WTC11 (cell line): ENCODE measurements around the gene DYNC1I1. TPM values are rescaled to one million over a fixed set of nuclear protein-coding genes. Genes with fewer than 3 reads are reported as not detected.

ENCODE experiments used
- ATAC-seq: fragments of 200-7000 bp; cut with Tn5 transposase; 2 replicates; pipeline ENCODE4 v1.10.0; 2021; ENCODE audit warnings: mild to moderate bottlenecking, moderate library complexity
- CTCF ChIA-PET: fragments of 300-600 bp; sonication (Branson Sonifier 250); formaldehyde crosslinking; loops from one replicate; lab custom pipeline; 2021; ENCODE audit warnings: antibody characterized with exemption; lab: Charles Lee
- POLR2A ChIA-PET: fragments of 350-600 bp; sonication (Branson Sonifier 250); formaldehyde crosslinking; loops from one replicate; lab custom pipeline; 2021; ENCODE audit warnings: antibody characterized with exemption; lab: Charles Lee
- DNase-seq: peaks from one replicate; pipeline ENCODE4 v3.0.0; 2021; ENCODE audit warnings: low spot score
- H3K27ac Mint-ChIP-seq: 2 replicates; pipeline ENCODE4 v1.8.0; 2021; ENCODE audit warnings: mixed read lengths
- H3K27me3 Mint-ChIP-seq: 2 replicates; pipeline ENCODE4 v1.8.0; 2021; ENCODE audit warnings: low read depth, mild to moderate bottlenecking, moderate library complexity, mixed read lengths
- H3K36me3 Mint-ChIP-seq: 2 replicates; pipeline ENCODE4 v1.8.0; 2021; ENCODE audit warnings: mixed read lengths
- H3K4me1 Mint-ChIP-seq: 2 replicates; pipeline ENCODE4 v1.8.0; 2022; ENCODE audit warnings: mixed read lengths
- H3K4me3 Mint-ChIP-seq: 2 replicates; pipeline ENCODE4 v1.8.0; 2021; ENCODE audit warnings: mild to moderate bottlenecking, moderate library complexity, mixed read lengths
- H3K9me3 Mint-ChIP-seq: 2 replicates; pipeline ENCODE4 v1.8.0; 2021; ENCODE audit warnings: mixed read lengths
- CREB1 ChIP-seq: sonication (generic); formaldehyde crosslinking; IDR thresholded peaks from 2 replicates; pipeline ENCODE4 v1.8.0; 2023; ENCODE audit warnings: mild to moderate bottlenecking, missing genetic modification reagents
- EMX1 ChIP-seq: fragments of 250-450 bp; sonication (Bioruptor Pico); IDR thresholded peaks from 2 replicates; pipeline ENCODE4 v1.8.0; 2021; ENCODE audit warnings: mild to moderate bottlenecking
- ETV6 ChIP-seq: sonication (generic); formaldehyde crosslinking; IDR thresholded peaks from 2 replicates; pipeline ENCODE4 v1.8.1; 2022; ENCODE audit warnings: mild to moderate bottlenecking, missing genetic modification reagents
- FOXJ3 ChIP-seq: sonication (generic); formaldehyde crosslinking; IDR thresholded peaks from 2 replicates; pipeline ENCODE4 v1.9.0; 2021; ENCODE audit warnings: missing genetic modification reagents, mild to moderate bottlenecking, borderline replicate concordance
- GABPB1 ChIP-seq: sonication (generic); formaldehyde crosslinking; IDR thresholded peaks from 2 replicates; pipeline ENCODE4 v1.8.1; 2023; ENCODE audit warnings: mild to moderate bottlenecking, missing genetic modification reagents
- GRHL2 ChIP-seq: fragments of 250-450 bp; sonication (Bioruptor Pico); IDR thresholded peaks from 2 replicates; pipeline ENCODE4 v1.8.0; 2022; ENCODE audit warnings: mild to moderate bottlenecking, moderate library complexity; ENCODE audit not compliant: insufficient replicate concordance, severe bottlenecking
- HMGA2 ChIP-seq: fragments of 250-450 bp; sonication (Bioruptor Pico); IDR thresholded peaks from 2 replicates; pipeline ENCODE4 v1.4.0; 2021; ENCODE audit warnings: mild to moderate bottlenecking, moderate library complexity
- JAZF1 ChIP-seq: fragments of 250-450 bp; sonication (Bioruptor Pico); IDR thresholded peaks from 2 replicates; pipeline ENCODE4 v1.9.0; 2021; ENCODE audit warnings: moderate library complexity, mild to moderate bottlenecking, inconsistent platforms
- JUN ChIP-seq: sonication (generic); formaldehyde crosslinking; IDR thresholded peaks from 2 replicates; pipeline ENCODE4 v1.8.0; 2023; ENCODE audit warnings: mild to moderate bottlenecking, missing genetic modification reagents
- MXD4 ChIP-seq: fragments of 250-450 bp; sonication (Bioruptor Pico); IDR thresholded peaks from 2 replicates; pipeline ENCODE4 v1.8.0; 2021; ENCODE audit warnings: mild to moderate bottlenecking, moderate library complexity, borderline replicate concordance
- NR1H2 ChIP-seq: sonication (generic); formaldehyde crosslinking; IDR thresholded peaks from 2 replicates; pipeline ENCODE4 v1.9.0; 2021; ENCODE audit warnings: mild to moderate bottlenecking, moderate library complexity, missing genetic modification reagents
- SMAD3 ChIP-seq: sonication (generic); formaldehyde crosslinking; IDR thresholded peaks from 2 replicates; pipeline ENCODE4 v1.8.0; 2022; ENCODE audit warnings: missing genetic modification reagents, mild to moderate bottlenecking, borderline replicate concordance
- SMAD4 ChIP-seq: sonication (generic); formaldehyde crosslinking; IDR thresholded peaks from 2 replicates; pipeline ENCODE4 v1.8.0; 2022; ENCODE audit warnings: mild to moderate bottlenecking, missing genetic modification reagents
- TCF7 ChIP-seq: sonication (generic); formaldehyde crosslinking; IDR thresholded peaks from 2 replicates; pipeline ENCODE4 v1.8.0; 2022; ENCODE audit warnings: mild to moderate bottlenecking, low read depth, missing genetic modification reagents, moderate library complexity
- TEAD1 ChIP-seq: sonication (generic); formaldehyde crosslinking; IDR thresholded peaks from 2 replicates; pipeline ENCODE4 v1.8.0; 2022; ENCODE audit warnings: mild to moderate bottlenecking, missing genetic modification reagents
- TEAD4 ChIP-seq: sonication (generic); formaldehyde crosslinking; IDR thresholded peaks from 2 replicates; pipeline ENCODE4 v1.8.0; 2022; ENCODE audit warnings: mild to moderate bottlenecking, missing genetic modification reagents
- ZNF121 ChIP-seq: sonication (generic); formaldehyde crosslinking; IDR thresholded peaks from 2 replicates; pipeline ENCODE4 v1.8.0; 2023; ENCODE audit warnings: missing genetic modification reagents
- ZNF138 ChIP-seq: sonication (generic); formaldehyde crosslinking; conservative IDR thresholded peaks from 2 replicates; pipeline ENCODE4 v1.8.1; 2022; ENCODE audit warnings: mild to moderate bottlenecking, moderate library complexity, missing genetic modification reagents
- ZNF416 ChIP-seq: fragments of 250-450 bp; sonication (Bioruptor Pico); IDR thresholded peaks from 2 replicates; pipeline ENCODE4 v1.9.0; 2021; ENCODE audit warnings: mild to moderate bottlenecking, inconsistent platforms
- ZNF423 ChIP-seq: fragments of 250-450 bp; sonication (Bioruptor Pico); IDR thresholded peaks from 2 replicates; pipeline ENCODE4 v2.1.2; 2022; ENCODE audit warnings: mild to moderate bottlenecking, moderate library complexity
- total RNA-seq: library from RNA; stranded (reverse); gene quantifications from 3 replicates; pipeline ENCODE4 v1.2.3, GENCODE V29; 2021
- TF ChIP-seq, protein P1 (sequence below): fragments of 250-450 bp; sonication (Bioruptor Pico); IDR thresholded peaks from 2 replicates; pipeline ENCODE4 v1.9.0; 2021; ENCODE audit warnings: mild to moderate bottlenecking, borderline replicate concordance
- TF ChIP-seq, protein P2 (sequence below): sonication (generic); formaldehyde crosslinking; IDR thresholded peaks from 2 replicates; pipeline ENCODE4 v1.8.0; 2023; ENCODE audit warnings: missing genetic modification reagents
- TF ChIP-seq, protein P3 (sequence below): sonication (generic); formaldehyde crosslinking; IDR thresholded peaks from 2 replicates; pipeline ENCODE4 v1.8.1; 2022; ENCODE audit warnings: low read depth, missing genetic modification reagents, borderline replicate concordance
- TF ChIP-seq, protein P4 (sequence below): sonication (generic); formaldehyde crosslinking; IDR thresholded peaks from 2 replicates; pipeline ENCODE4 v1.8.1; 2022; ENCODE audit warnings: low read depth, mild to moderate bottlenecking, moderate library complexity, missing genetic modification reagents, borderline replicate concordance
- TF ChIP-seq, protein P5 (sequence below): fragments of 250-450 bp; sonication (Bioruptor Pico); conservative IDR thresholded peaks from 2 replicates; pipeline ENCODE4 v1.9.0; 2021; ENCODE audit warnings: mild to moderate bottlenecking
- TF ChIP-seq, protein P6 (sequence below): sonication (generic); formaldehyde crosslinking; IDR thresholded peaks from 2 replicates; pipeline ENCODE4 v1.8.1; 2023; ENCODE audit warnings: mild to moderate bottlenecking, missing genetic modification reagents

DYNC1I1 gene
- total RNA-seq, 1 experiment from 2014 or later: 2.8 TPM

DNA sequence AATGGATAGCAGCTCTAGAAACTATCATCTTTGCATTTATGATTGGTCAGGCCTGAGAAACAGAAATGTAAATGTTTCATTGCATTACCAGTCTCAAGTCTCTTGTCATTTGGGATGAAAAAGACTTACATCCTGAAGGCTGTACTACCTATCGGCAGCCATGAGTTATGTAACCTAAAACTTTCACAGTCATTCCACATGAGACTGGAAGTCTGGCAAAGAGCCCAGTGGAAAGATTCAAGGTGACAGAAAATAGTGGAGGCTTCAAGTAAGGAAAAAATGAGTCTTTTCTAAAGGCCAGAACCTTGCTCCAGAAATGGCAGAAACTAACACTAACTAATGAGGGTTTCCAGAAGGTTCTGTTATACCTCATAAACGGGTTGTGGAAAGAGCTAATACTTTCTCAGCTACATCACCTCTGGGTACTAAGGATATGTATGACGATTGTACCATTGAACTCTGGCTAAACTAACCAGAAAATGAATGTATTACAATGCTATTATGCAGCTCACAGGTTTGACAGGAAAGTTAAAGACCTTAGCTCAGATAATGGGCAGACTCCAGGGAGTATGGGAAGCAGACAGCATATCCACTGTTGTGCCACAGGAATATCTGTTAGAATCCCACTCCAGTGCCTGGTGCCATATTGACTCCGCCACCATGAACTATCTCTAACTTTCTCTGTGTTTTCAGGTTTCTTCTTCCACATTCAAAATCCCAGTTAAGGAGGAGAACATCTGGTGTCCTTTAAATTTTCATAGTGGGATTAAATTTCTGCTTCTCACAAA, 41.7 kb upstream of the DYNC1I1 start (continued):
- TF ChIP-seq, protein P1, sequence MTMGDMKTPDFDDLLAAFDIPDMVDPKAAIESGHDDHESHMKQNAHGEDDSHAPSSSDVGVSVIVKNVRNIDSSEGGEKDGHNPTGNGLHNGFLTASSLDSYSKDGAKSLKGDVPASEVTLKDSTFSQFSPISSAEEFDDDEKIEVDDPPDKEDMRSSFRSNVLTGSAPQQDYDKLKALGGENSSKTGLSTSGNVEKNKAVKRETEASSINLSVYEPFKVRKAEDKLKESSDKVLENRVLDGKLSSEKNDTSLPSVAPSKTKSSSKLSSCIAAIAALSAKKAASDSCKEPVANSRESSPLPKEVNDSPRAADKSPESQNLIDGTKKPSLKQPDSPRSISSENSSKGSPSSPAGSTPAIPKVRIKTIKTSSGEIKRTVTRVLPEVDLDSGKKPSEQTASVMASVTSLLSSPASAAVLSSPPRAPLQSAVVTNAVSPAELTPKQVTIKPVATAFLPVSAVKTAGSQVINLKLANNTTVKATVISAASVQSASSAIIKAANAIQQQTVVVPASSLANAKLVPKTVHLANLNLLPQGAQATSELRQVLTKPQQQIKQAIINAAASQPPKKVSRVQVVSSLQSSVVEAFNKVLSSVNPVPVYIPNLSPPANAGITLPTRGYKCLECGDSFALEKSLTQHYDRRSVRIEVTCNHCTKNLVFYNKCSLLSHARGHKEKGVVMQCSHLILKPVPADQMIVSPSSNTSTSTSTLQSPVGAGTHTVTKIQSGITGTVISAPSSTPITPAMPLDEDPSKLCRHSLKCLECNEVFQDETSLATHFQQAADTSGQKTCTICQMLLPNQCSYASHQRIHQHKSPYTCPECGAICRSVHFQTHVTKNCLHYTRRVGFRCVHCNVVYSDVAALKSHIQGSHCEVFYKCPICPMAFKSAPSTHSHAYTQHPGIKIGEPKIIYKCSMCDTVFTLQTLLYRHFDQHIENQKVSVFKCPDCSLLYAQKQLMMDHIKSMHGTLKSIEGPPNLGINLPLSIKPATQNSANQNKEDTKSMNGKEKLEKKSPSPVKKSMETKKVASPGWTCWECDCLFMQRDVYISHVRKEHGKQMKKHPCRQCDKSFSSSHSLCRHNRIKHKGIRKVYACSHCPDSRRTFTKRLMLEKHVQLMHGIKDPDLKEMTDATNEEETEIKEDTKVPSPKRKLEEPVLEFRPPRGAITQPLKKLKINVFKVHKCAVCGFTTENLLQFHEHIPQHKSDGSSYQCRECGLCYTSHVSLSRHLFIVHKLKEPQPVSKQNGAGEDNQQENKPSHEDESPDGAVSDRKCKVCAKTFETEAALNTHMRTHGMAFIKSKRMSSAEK (CRISPR knock-in tag): no peak
- TF ChIP-seq JUN (CRISPR knock-in tag): no peak
- no peak for TF ChIP-seq ETV6 (CRISPR knock-in tag)
- no peak for TF ChIP-seq ZNF138 (CRISPR knock-in tag)
- TF ChIP-seq EMX1: no peak
- TF ChIP-seq NR1H2: no peak
- no peak for TF ChIP-seq ZNF416 (CRISPR knock-in tag)
- no peak for TF ChIP-seq SMAD3 (CRISPR knock-in tag)
- no peak for TF ChIP-seq SMAD4
- TF ChIP-seq CREB1 (CRISPR knock-in tag): no peak
- TF ChIP-seq FOXJ3 (CRISPR knock-in tag): no peak
- no peak for TF ChIP-seq TEAD4 (CRISPR knock-in tag)
- no peak for TF ChIP-seq TEAD1

DNA sequence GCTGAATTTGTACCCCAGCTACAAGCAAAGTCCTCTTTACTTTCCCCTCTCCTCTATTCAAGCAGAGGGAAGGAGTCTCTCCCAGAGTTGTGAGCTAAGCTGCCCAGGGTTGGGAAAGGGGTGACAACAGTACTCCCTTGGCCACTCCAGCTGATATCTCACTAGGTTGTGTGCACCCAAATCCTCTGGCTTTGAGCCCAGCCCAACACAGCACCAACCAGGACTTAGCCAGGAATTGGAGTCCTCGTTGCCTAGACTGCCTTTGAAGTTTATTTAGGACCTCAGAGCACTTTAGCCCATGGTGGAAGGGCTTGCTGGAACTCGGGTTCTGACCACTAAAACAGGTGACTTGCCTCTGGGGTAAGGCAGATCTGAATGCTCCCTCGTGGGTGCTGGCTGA, 35.7 kb upstream of the DYNC1I1 start:
- ChIA-PET POLR2A (no interaction called here), CTCF (interaction anchor here (1.7 kb wide), 1 partner anchor 134 kb away, joined by 4 read pairs; no protein-coding TSS in a partner anchor)
- H3K9me3 Mint-ChIP-seq: no peaks in the 10 kb centered on the region
- no peak overlapping the region for H3K4me3 Mint-ChIP-seq
- ATAC-seq (no peak), DNase-seq (no peak)
- no peaks in the 10 kb centered on the region for H3K36me3 Mint-ChIP-seq
- no peak overlapping the region for H3K27ac Mint-ChIP-seq
- peaks cover 4% of the 10 kb centered on the region; the same call in 1 of the 2 replicates for H3K27me3 Mint-ChIP-seq
- H3K4me1 Mint-ChIP-seq: no peaks in the 10 kb centered on the region
- TF ChIP-seq HMGA2: no peak
- no peak for TF ChIP-seq ETV6 (CRISPR knock-in tag)
- no peak for TF ChIP-seq GRHL2
- TF ChIP-seq, protein P2, sequence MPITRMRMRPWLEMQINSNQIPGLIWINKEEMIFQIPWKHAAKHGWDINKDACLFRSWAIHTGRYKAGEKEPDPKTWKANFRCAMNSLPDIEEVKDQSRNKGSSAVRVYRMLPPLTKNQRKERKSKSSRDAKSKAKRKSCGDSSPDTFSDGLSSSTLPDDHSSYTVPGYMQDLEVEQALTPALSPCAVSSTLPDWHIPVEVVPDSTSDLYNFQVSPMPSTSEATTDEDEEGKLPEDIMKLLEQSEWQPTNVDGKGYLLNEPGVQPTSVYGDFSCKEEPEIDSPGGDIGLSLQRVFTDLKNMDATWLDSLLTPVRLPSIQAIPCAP (CRISPR knock-in tag): no peak
- TF ChIP-seq, protein P3, sequence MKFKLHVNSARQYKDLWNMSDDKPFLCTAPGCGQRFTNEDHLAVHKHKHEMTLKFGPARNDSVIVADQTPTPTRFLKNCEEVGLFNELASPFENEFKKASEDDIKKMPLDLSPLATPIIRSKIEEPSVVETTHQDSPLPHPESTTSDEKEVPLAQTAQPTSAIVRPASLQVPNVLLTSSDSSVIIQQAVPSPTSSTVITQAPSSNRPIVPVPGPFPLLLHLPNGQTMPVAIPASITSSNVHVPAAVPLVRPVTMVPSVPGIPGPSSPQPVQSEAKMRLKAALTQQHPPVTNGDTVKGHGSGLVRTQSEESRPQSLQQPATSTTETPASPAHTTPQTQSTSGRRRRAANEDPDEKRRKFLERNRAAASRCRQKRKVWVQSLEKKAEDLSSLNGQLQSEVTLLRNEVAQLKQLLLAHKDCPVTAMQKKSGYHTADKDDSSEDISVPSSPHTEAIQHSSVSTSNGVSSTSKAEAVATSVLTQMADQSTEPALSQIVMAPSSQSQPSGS: no peak
- TF ChIP-seq, protein P4, sequence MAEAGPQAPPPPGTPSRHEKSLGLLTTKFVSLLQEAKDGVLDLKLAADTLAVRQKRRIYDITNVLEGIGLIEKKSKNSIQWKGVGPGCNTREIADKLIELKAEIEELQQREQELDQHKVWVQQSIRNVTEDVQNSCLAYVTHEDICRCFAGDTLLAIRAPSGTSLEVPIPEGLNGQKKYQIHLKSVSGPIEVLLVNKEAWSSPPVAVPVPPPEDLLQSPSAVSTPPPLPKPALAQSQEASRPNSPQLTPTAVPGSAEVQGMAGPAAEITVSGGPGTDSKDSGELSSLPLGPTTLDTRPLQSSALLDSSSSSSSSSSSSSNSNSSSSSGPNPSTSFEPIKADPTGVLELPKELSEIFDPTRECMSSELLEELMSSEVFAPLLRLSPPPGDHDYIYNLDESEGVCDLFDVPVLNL (CRISPR knock-in tag): no peak
- no peak for TF ChIP-seq TCF7 (CRISPR knock-in tag)
- TF ChIP-seq, protein P5, sequence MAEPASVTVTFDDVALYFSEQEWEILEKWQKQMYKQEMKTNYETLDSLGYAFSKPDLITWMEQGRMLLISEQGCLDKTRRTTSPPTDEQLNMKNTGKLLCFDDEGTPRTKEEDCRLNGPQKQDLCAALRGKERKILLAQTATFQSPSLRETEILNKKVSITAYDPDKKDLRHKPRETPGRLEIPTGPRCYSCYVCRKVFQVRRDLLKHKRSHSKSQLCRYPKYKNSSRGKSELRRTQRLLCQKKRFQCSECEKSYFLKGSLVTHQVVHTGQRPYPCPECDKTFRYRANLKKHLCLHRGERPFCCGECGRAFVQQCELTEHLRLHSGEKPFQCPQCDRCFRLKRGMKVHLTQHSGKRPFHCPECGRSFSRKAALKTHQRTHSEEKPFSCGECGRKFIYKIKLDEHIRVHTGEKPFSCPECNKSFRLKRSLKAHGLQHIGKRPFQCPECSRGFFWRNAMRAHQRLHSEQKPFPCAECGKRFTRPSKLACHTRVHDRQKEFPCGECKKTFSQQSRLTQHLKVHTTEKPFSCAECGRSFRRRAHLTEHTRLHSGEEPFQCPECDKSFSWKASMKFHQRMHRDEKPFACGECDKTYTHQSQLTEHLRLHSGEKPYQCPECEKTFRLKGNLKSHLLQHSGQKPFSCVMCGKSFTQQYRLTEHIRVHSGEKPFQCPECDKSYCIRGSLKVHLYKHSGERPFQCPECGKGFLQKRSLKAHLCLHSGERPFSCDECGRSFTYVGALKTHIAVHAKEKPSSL (CRISPR knock-in tag): no peak
- no peak for TF ChIP-seq CREB1 (CRISPR knock-in tag)
- TF ChIP-seq MXD4 (CRISPR knock-in tag): no peak
- TF ChIP-seq, protein P6, sequence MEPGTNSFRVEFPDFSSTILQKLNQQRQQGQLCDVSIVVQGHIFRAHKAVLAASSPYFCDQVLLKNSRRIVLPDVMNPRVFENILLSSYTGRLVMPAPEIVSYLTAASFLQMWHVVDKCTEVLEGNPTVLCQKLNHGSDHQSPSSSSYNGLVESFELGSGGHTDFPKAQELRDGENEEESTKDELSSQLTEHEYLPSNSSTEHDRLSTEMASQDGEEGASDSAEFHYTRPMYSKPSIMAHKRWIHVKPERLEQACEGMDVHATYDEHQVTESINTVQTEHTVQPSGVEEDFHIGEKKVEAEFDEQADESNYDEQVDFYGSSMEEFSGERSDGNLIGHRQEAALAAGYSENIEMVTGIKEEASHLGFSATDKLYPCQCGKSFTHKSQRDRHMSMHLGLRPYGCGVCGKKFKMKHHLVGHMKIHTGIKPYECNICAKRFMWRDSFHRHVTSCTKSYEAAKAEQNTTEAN (CRISPR knock-in tag): no peak
- TF ChIP-seq JAZF1 (CRISPR knock-in tag): no peak
- TF ChIP-seq EMX1: no peak
- no peak for TF ChIP-seq TEAD4 (CRISPR knock-in tag)
- no peak for TF ChIP-seq ZNF423
- no peak for TF ChIP-seq ZNF121
- no peak for TF ChIP-seq GABPB1 (CRISPR knock-in tag)
- TF ChIP-seq SMAD3 (CRISPR knock-in tag): no peak
